Measurements from ENCODE around the gene EDN2. TPM values are rescaled to one million over a fixed set of nuclear protein-coding genes. Genes with fewer than 3 reads are reported as not detected.

EDN2 gene
- not detected in 2 replicates for total RNA-seq

DNA sequence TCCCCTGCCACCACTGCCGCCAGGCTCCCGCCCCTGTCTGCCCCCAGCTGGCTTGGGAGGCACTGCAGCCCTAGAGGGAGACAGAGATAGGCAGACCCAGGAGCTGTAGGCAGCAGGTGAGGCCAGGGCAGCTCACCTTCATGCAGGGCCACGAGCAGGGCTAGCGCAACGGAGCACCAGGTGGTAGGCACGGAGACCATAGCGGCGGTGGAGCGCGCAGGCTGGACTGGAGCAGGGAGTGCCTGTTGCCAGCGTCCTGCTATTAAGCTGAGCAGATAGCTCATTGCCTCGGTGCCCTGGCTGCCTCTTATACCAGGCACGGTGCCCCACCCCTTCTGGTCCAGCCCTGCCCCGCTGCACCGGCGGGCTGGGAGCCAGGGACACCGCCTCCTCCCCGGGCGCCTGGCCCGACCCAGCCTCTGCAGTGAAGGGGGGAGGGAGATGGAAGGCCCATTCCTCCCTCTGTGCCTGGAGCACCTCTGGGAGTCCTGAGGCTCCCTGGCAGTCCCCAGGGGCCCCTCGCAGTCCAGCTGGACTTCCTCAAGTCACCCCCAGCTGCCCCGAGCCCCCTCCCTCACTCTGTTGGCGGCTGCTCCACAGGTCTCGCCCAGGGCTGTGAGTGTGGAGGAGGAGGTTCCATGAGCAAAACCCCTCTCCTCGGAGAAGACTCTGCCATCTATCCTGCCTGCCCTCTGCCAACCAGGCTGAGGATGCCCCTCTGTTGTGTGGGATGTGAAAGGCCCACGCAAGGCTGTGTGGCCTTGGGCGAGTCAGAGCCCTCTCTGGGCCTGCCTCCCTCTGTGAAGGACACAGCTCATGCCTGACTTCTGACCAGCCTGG, at the start of gene EDN2:
EDN2 (minus strand) TSS at position 282 of the 840 bp plus-strand sequence; CDS start at position 200, 82 bp downstream.

Other genes with a start within 250 kb of the EDN2 start
- 8.4 and 16.7 TPM in 2 replicates for gene SCMH1, start 242.4 kb downstream of the EDN2 start, total RNA-seq
- gene FOXO6, start 123.2 kb downstream of the EDN2 start, total RNA-seq, result not detected in 2 replicates